ENCODE measurements around the gene SLC5A1. TPM values are rescaled to one million over a fixed set of nuclear protein-coding genes. Genes with fewer than 3 reads are reported as not detected.

The SLC5A1 gene
- total and polyA plus RNA-seq, 2 of the 13 experiments (the other 11 are each of a cell fraction or from before 2014, with no cell fraction given) = not detected

DNA sequence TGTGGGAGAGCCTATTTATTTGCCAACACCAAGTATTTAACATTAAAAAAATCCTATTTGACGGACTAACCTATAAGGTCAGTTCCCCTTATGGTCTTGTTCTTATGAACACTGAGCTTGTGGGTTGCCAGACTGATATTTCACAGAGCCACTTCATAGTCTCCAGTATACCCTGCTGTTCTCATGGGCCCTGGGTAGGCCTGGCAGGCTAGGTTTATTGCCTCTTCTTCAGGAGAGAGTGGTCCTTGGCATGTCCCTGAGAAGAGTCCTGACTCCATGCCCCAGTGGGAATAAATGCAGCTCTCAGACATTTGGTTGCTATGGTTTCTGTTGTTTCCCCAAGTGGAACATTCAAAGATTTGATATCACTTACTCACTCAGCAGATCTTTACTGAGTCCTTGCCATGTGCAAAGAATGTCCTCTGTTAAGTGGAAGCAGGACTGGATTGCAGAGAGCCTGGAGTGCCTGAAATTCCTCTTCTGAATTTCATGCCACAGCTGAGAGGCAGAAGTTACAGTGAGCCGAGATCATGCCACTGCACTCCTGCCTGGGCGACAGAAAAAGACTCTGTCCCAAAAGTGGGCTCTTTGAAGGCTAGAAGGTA is 15.7 kb downstream of the SLC5A1 start (continued):
- TF ChIP-seq ZNF660 (CRISPR knock-in tag; IDR thresholded peaks at IDR 0.05; ENCODE audit: borderline replicate concordance, low read depth) = no peak
- TF ChIP-seq ASH2L (IDR thresholded peaks at IDR 0.05; ENCODE audit: insufficient read length, low read depth, low read length) = no peak

DNA sequence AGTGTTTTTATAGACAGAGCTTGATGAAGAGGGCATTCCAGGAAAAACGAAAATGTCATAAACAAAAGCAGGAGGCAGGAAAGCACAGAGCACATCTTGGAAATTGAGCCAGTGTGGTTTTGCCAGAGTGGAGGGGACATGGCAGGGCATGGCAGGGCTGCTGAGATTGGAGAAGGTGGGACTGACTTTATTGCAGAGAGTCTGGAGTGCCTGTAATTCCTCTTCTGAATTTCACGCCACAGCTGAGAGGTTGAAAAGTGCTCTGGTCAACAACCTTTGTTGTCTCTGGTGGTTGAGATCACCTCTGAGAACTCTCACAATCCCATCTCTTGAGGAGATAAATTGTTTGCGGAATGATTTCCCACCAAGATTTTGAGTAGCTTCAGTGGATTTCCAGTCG is 16.4 kb downstream of the SLC5A1 start:
- Histone ChIP-seq H3K9ac (ENCODE audit: insufficient read depth, low read depth, low read length) (no peak overlapping the region), H4K20me1 (ENCODE audit: insufficient read depth, low read length) (no peaks in the 10 kb centered on the region), H2AFZ (ENCODE audit: low read length) (no peak overlapping the region), H3K36me3 (replicated peaks in 1 of 2; ENCODE audit: control insufficient read depth in 1 of 2, insufficient read depth in 2 of 2, low read length in 2 of 2) (no peaks in the 10 kb centered on the region), H3K9me3 (ENCODE audit: low read length) (no peaks in the 10 kb centered on the region), H3K27me3 (ENCODE audit: control insufficient read depth in 1 of 2, insufficient read depth in 2 of 2, low read length in 2 of 2) (peaks cover 2 to 11% of the 10 kb centered on the region in 2 experiments; a peak in 1 of 5 replicates), H3K4me2 (ENCODE audit: low read depth, low read length) (no peak overlapping the region), H3K4me3 (replicated peaks in 1 of 3; ENCODE audit: insufficient read depth in 1 of 3, low read depth in 2 of 3, low read length in 3 of 3) (no peak overlapping the region), H3K4me1 (ENCODE audit: insufficient read depth, low read length) (no peaks in the 10 kb centered on the region), H3K27ac (ENCODE audit: extremely low read length, insufficient read depth, low read length) (no peak overlapping the region), H3K79me2 (ENCODE audit: insufficient read depth, low read length) (no peaks in the 10 kb centered on the region)
- CTCF ChIA-PET (ENCODE audit: low intra/inter-chr PET ratio, low total read pairs) = no interaction called here
- TF ChIP-seq ZKSCAN5 (CRISPR knock-in tag; IDR thresholded peaks at IDR 0.05) = no peak
- TF ChIP-seq ZNF496 (CRISPR knock-in tag; IDR thresholded peaks at IDR 0.05; ENCODE audit: insufficient replicate concordance) = no peak
- TF ChIP-seq, protein P1, sequence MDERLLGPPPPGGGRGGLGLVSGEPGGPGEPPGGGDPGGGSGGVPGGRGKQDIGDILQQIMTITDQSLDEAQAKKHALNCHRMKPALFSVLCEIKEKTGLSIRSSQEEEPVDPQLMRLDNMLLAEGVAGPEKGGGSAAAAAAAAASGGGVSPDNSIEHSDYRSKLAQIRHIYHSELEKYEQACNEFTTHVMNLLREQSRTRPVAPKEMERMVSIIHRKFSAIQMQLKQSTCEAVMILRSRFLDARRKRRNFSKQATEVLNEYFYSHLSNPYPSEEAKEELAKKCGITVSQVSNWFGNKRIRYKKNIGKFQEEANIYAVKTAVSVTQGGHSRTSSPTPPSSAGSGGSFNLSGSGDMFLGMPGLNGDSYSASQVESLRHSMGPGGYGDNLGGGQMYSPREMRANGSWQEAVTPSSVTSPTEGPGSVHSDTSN (CRISPR knock-in tag; IDR thresholded peaks at IDR 0.05) = no peak
- TF ChIP-seq, protein P2, sequence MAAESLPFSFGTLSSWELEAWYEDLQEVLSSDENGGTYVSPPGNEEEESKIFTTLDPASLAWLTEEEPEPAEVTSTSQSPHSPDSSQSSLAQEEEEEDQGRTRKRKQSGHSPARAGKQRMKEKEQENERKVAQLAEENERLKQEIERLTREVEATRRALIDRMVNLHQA (CRISPR knock-in tag; IDR thresholded peaks at IDR 0.05) = no peak
- no peak for TF ChIP-seq ZNF703 (CRISPR knock-in tag; IDR thresholded peaks at IDR 0.05; ENCODE audit: borderline replicate concordance)
- no peak for TF ChIP-seq FOXK2 (IDR thresholded peaks at IDR 0.05)
- TF ChIP-seq REL (CRISPR knock-in tag; conservative IDR thresholded peaks at IDR 0.05) = no peak
- no peak for TF ChIP-seq TCF7 (IDR thresholded peaks at IDR 0.05; ENCODE audit: low read depth)
- TF ChIP-seq ZNF879 (CRISPR knock-in tag; IDR thresholded peaks at IDR 0.05) = no peak
- no peak for TF ChIP-seq NAIF1 (CRISPR knock-in tag; IDR thresholded peaks at IDR 0.05; ENCODE audit: borderline replicate concordance)
- no peak for TF ChIP-seq MEF2D (CRISPR knock-in tag; IDR thresholded peaks at IDR 0.05)
- TF ChIP-seq AKAP8 (CRISPR knock-in tag; IDR thresholded peaks at IDR 0.05) = no peak
- TF ChIP-seq ZNF549 (CRISPR knock-in tag; IDR thresholded peaks at IDR 0.05) = no peak
- TF ChIP-seq HNRNPUL1 (IDR thresholded peaks at IDR 0.05; ENCODE audit: low read depth, low read length) = no peak
- no peak for FAIRE-seq
- intact Hi-C loops (cut with micrococcal nuclease; ENCODE audit: unreplicated experiment) = no loop called here
- no peak for ATAC-seq
- POLR2A ChIA-PET = no interaction called here
- DNase-seq (ENCODE audit: low spot score) = no peak
- BruUV-seq (replicated peaks) = no TSS peak
- in situ Hi-C loops (cut with HindIII; ENCODE audit: extremely low pct_ligation_motif_present, low pct_unique_long_range_greater_than_20kb) = no loop called here
- 33% methylated on average over 3 of the region's 4 CpGs for WGBS (ENCODE audit: low lambda C conversion rate)

All from HepG2 (cell line).